ENCODE results near the gene NGLY1. TPM values are rescaled to one million over a fixed set of nuclear protein-coding genes. Genes with fewer than 3 reads are reported as not detected.

NGLY1 gene
- total and polyA plus RNA-seq, 7 donors, result 17.9 to 28.8 (median 25.8) TPM

DNA sequence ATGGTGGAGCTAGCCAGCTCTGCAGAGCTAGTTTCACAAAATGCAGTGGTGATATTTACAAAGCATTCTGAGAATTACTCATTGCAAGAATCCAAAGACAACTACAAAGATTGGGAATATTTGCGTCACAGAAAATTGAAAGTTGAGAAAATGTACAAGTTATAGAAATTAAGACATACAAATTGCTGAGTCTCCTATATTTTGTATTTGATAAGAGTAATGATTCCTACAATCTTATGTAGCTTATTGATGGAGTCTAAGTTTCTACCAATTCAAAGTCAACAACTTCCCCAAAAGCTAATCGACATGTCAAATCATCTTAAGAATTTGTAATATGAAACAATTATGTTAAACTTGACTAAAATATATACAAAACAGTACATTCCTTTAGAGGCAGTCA, 72.2 kb downstream of the NGLY1 start:
- Histone ChIP-seq H3K4me1 (no peaks in the 10 kb centered on the region), H3K36me3 (no peaks in the 10 kb centered on the region), H3K4me3 (no peak overlapping the region), H3K27ac (no peak overlapping the region), H3K27me3 (no peaks in the 10 kb centered on the region), H3K9me3 (no peaks in the 10 kb centered on the region)
- intact Hi-C loops (cut with DNase I), result no loop called here
- 95 to 96% methylated on average over 2 of the region's 2 CpGs for WGBS, 2 donors
- DNase-seq, result no peak
- TF ChIP-seq POLR2A (IDR thresholded peaks at IDR 0.05) (no peak), EP300 (IDR thresholded peaks at IDR 0.05) (no peak), POLR2AphosphoS5 (IDR thresholded peaks at IDR 0.05) (no peak)
- TF ChIP-seq, protein P1, sequence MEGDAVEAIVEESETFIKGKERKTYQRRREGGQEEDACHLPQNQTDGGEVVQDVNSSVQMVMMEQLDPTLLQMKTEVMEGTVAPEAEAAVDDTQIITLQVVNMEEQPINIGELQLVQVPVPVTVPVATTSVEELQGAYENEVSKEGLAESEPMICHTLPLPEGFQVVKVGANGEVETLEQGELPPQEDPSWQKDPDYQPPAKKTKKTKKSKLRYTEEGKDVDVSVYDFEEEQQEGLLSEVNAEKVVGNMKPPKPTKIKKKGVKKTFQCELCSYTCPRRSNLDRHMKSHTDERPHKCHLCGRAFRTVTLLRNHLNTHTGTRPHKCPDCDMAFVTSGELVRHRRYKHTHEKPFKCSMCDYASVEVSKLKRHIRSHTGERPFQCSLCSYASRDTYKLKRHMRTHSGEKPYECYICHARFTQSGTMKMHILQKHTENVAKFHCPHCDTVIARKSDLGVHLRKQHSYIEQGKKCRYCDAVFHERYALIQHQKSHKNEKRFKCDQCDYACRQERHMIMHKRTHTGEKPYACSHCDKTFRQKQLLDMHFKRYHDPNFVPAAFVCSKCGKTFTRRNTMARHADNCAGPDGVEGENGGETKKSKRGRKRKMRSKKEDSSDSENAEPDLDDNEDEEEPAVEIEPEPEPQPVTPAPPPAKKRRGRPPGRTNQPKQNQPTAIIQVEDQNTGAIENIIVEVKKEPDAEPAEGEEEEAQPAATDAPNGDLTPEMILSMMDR (IDR thresholded peaks at IDR 0.05), result no peak

GRCh38 chr3:25708036-25708435, 75.2 kb downstream of the NGLY1 start:
- Histone ChIP-seq H3K27ac (no peak overlapping the region), H3K4me3 (no peak overlapping the region), H3K4me1 (no peaks in the 10 kb centered on the region), H3K9me3 (no peaks in the 10 kb centered on the region), H3K36me3 (no peaks in the 10 kb centered on the region), H3K27me3 (no peaks in the 10 kb centered on the region)
- WGBS, 2 donors, result 65 to 72% methylated on average over 3 of the region's 3 CpGs
- no peak for DNase-seq
- TF ChIP-seq POLR2AphosphoS5 (IDR thresholded peaks at IDR 0.05) (no peak), POLR2A (IDR thresholded peaks at IDR 0.05) (no peak), EP300 (IDR thresholded peaks at IDR 0.05) (no peak)
- TF ChIP-seq, protein P1 (IDR thresholded peaks at IDR 0.05), result no peak
- intact Hi-C loops (cut with DNase I), result no loop called here

DNA sequence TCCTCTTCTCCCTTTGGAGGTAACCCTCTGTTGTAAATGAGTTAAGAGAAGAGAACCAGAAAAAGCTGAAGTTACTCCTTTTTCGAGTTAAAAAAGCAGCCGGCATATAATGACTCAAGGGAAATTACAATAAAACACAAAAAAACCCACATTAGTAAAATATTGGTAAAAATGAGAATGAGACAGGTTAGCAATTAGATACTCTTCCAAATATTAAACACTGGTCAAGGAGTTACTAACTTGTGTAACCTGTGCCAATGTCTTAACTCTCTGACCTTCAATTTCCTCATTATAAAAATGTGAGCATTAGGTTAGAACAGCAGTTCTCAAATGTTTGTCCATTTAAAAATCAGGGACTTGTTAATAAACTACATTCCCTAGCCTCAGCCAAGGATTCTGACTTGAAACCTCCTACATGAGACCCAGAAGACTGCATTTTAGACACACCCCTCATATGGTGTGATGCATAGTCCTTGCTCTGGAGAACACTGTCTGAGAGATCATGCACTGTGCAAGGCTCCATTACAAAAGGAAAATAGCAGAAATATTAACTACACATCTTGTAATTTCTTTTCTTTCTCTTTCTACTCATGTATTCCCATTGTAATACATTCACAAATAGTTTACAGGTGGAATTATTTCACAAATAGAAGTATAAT, 75.8 kb downstream of the NGLY1 start:
- TF ChIP-seq EP300 (IDR thresholded peaks at IDR 0.05), result no peak
- TF ChIP-seq POLR2AphosphoS5 (IDR thresholded peaks at IDR 0.05), result no peak
- TF ChIP-seq, protein P1 (IDR thresholded peaks at IDR 0.05), result no peak
- TF ChIP-seq POLR2A (IDR thresholded peaks at IDR 0.05), result no peak
- Histone ChIP-seq H3K9me3 (no peaks in the 10 kb centered on the region), H3K36me3 (no peaks in the 10 kb centered on the region), H3K27me3 (no peaks in the 10 kb centered on the region), H3K4me1 (no peaks in the 10 kb centered on the region), H3K4me3 (no peak overlapping the region), H3K27ac (no peak overlapping the region)
- intact Hi-C loops (cut with DNase I), result no loop called here
- WGBS, 2 donors, result 89 to 93% methylated on average over 2 of the region's 2 CpGs
- no peak for DNase-seq

GRCh38 chr3:25706213-25706612, 77.0 kb downstream of the NGLY1 start:
- Histone ChIP-seq H3K27ac (no peak overlapping the region), H3K36me3 (no peaks in the 10 kb centered on the region), H3K4me1 (no peaks in the 10 kb centered on the region), H3K27me3 (no peaks in the 10 kb centered on the region), H3K4me3 (no peak overlapping the region), H3K9me3 (no peaks in the 10 kb centered on the region)
- intact Hi-C loops (cut with DNase I), result no loop called here
- WGBS, 2 donors, result 83 to 90% methylated on average over 4 of the region's 4 CpGs
- TF ChIP-seq POLR2AphosphoS5 (IDR thresholded peaks at IDR 0.05), result no peak
- no peak for TF ChIP-seq EP300 (IDR thresholded peaks at IDR 0.05)
- no peak for TF ChIP-seq POLR2A (IDR thresholded peaks at IDR 0.05)
- TF ChIP-seq, protein P1 (IDR thresholded peaks at IDR 0.05), result no peak
- no peak for DNase-seq

DNA sequence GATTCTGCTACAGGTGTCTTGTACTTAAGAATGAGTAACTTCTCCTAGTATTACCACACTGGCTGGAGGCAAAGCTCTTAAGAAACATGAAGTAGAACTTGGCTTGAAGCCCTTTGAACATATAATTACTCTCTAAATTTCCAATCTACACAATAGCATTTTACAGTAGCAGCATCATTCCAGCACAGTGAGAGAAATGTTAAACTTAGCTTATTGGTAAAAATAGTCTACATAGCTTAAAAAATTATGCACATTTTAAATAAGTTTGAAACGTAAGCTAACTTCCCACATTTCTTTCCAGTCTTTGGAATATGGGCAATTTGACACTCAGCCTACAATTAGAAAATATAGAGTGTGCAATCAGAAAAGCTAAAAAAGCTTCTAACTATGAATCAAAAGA, 85.7 kb downstream of the NGLY1 start:
- intact Hi-C loops (cut with DNase I), result no loop called here
- Histone ChIP-seq H3K27ac (no peak overlapping the region), H3K4me1 (no peaks in the 10 kb centered on the region), H3K4me3 (no peak overlapping the region), H3K27me3 (no peaks in the 10 kb centered on the region), H3K9me3 (no peaks in the 10 kb centered on the region), H3K36me3 (no peaks in the 10 kb centered on the region)
- no peak for DNase-seq
- TF ChIP-seq POLR2A (IDR thresholded peaks at IDR 0.05) (no peak), POLR2AphosphoS5 (IDR thresholded peaks at IDR 0.05) (no peak), EP300 (IDR thresholded peaks at IDR 0.05) (no peak)
- TF ChIP-seq, protein P1 (IDR thresholded peaks at IDR 0.05), result no peak
- WGBS, 2 donors, result 70 to 74% methylated on average over 1 of the region's 1 CpG

All from sigmoid colon (tissue), 7 donors.